SK-N-MC (cell line): ENCODE results near the gene TREML2.

Experiments
- DNase-seq: peaks from one replicate; pipeline ENCODE4 v3.0.0-alpha.2; 2011; ENCODE audit warnings: low read depth, low spot score
- H3K27ac ChIP-seq: fragments of 200-600 bp; sonication (generic); 2 replicates; pipeline ENCODE4 v1.5.1; 2016; ENCODE audit warnings: mixed run types
- H3K36me3 ChIP-seq: fragments of 200-600 bp; sonication (generic); 2 replicates; pipeline ENCODE4 v1.6.1; 2017; ENCODE audit warnings: antibody characterized with exemption, low read length, mixed read lengths; ENCODE audit not compliant: insufficient read depth
- H3K4me3 ChIP-seq: fragments of 200-600 bp; sonication (generic); 2 replicates; pipeline ENCODE4 v1.5.1; 2016
- H3K9ac ChIP-seq: fragments of 200-600 bp; sonication (generic); 2 replicates; pipeline ENCODE4 v1.8.0; 2017; ENCODE audit warnings: mixed run types, mixed read lengths; ENCODE audit not compliant: insufficient read length
- H3K9me3 ChIP-seq: fragments of 200-600 bp; sonication (generic); 2 replicates; pipeline ENCODE4 v1.6.1; 2017; ENCODE audit warnings: low read depth, mild to moderate bottlenecking, antibody characterized with exemption, low read length, moderate library complexity, mixed read lengths
- EZH2 ChIP-seq: fragments of 200-600 bp; sonication (generic); IDR thresholded peaks from one replicate; pipeline ENCODE4 v1.6.1; 2017; ENCODE audit warnings: antibody characterized with exemption
- FOXP2 ChIP-seq: optimal IDR thresholded peaks from 2 replicates; pipeline ENCODE3; 2011; ENCODE audit warnings: mild to moderate bottlenecking, moderate library complexity; ENCODE audit not compliant: insufficient read depth; ENCODE audit errors: extremely low read length, control extremely low read depth
- POLR2AphosphoS5 ChIP-seq: IDR thresholded peaks from 2 replicates; pipeline ENCODE4 v1.6.1; 2012; ENCODE audit warnings: mild to moderate bottlenecking, low read depth, low read length, borderline replicate concordance

The TREML2 gene

GRCh38 chr6:41229721-41230120, 28.8 kb upstream of the TREML2 start:
- no peak overlapping the region for H3K27ac ChIP-seq
- no peak for DNase-seq
- no peaks in the 10 kb centered on the region for H3K9me3 ChIP-seq
- no peak overlapping the region for H3K9ac ChIP-seq
- H3K36me3 ChIP-seq = no peaks in the 10 kb centered on the region
- TF ChIP-seq EZH2 (no peak), FOXP2 (no peak), POLR2AphosphoS5 (no peak)
- no peak overlapping the region for H3K4me3 ChIP-seq

- Histone ChIP-seq H3K9me3 (no peaks in the 10 kb centered on the region), H3K9ac (no peak overlapping the region), H3K36me3 (no peaks in the 10 kb centered on the region), H3K4me3 (no peak overlapping the region), H3K27ac (no peak overlapping the region)
- no peak for DNase-seq
- no peak for TF ChIP-seq FOXP2
- TF ChIP-seq EZH2 = no peak
- no peak for TF ChIP-seq POLR2AphosphoS5
These were observed 27.7 kb upstream of the TREML2 start for GRCh38 chr6:41228616-41229015.

- no peaks in the 10 kb centered on the region for H3K9me3 ChIP-seq
- H3K9ac ChIP-seq = no peak within 1 kb of the TSS
- no peak for TF ChIP-seq POLR2AphosphoS5
- TF ChIP-seq EZH2 = no peak
- TF ChIP-seq FOXP2 = no peak
- DNase-seq = no peak
- H3K4me3 ChIP-seq = no peak within 1 kb of the TSS
- no peaks in the 10 kb centered on the region for H3K36me3 ChIP-seq
- no peak within 1 kb of the TSS for H3K27ac ChIP-seq
These were observed 27.1 kb upstream of the TREML2 start, which contains the start of gene TREML4 for GRCh38 chr6:41228096-41228495. Gene TREML4 (plus strand): TSS chr6:41228349. CDS start chr6:41228428, 79 bp downstream.

GRCh38 chr6:41226752-41227151, 25.8 kb upstream of the TREML2 start:
- no peak for TF ChIP-seq POLR2AphosphoS5
- no peak for TF ChIP-seq EZH2
- TF ChIP-seq FOXP2 = no peak
- Histone ChIP-seq H3K9me3 (no peaks in the 10 kb centered on the region), H3K4me3 (no peak overlapping the region), H3K36me3 (no peaks in the 10 kb centered on the region), H3K27ac (no peak overlapping the region), H3K9ac (no peak overlapping the region)
- DNase-seq = no peak

GRCh38 chr6:41224800-41225199, 23.9 kb upstream of the TREML2 start:
- H3K36me3 ChIP-seq = no peaks in the 10 kb centered on the region
- no peak overlapping the region for H3K27ac ChIP-seq

GRCh38 chr6:41222513-41222912, 21.6 kb upstream of the TREML2 start:
- Histone ChIP-seq H3K4me3 (no peak overlapping the region), H3K36me3 (no peaks in the 10 kb centered on the region), H3K9ac (no peak overlapping the region), H3K9me3 (no peaks in the 10 kb centered on the region; the same call in 1 of the 2 replicates), H3K27ac (no peak overlapping the region)
- DNase-seq = no peak
- TF ChIP-seq FOXP2 = no peak
- TF ChIP-seq POLR2AphosphoS5 = no peak
- TF ChIP-seq EZH2 = no peak

More at GRCh38 chr6:41224800-41225199, 23.9 kb upstream of the TREML2 start:
- H3K9me3 ChIP-seq = no peaks in the 10 kb centered on the region; the same call in 1 of the 2 replicates
- H3K9ac ChIP-seq = no peak overlapping the region
- TF ChIP-seq POLR2AphosphoS5 (no peak), EZH2 (no peak), FOXP2 (no peak)
- no peak overlapping the region for H3K4me3 ChIP-seq
- no peak for DNase-seq

GRCh38 chr6:41222045-41222444, 21.1 kb upstream of the TREML2 start:
- Histone ChIP-seq H3K9ac (no peak overlapping the region), H3K9me3 (no peaks in the 10 kb centered on the region; the same call in 1 of the 2 replicates)

GRCh38 chr6:41216616-41217015, 15.7 kb upstream of the TREML2 start:
- Histone ChIP-seq H3K36me3 (no peaks in the 10 kb centered on the region), H3K4me3 (no peak overlapping the region), H3K9me3 (no peaks in the 10 kb centered on the region; the same call in 1 of the 2 replicates), H3K27ac (no peak overlapping the region), H3K9ac (no peak overlapping the region)
- DNase-seq = no peak
- TF ChIP-seq EZH2 = no peak
- TF ChIP-seq POLR2AphosphoS5 = no peak
- TF ChIP-seq FOXP2 = no peak

More at GRCh38 chr6:41222045-41222444, 21.1 kb upstream of the TREML2 start:
- no peak for TF ChIP-seq EZH2
- no peak for TF ChIP-seq POLR2AphosphoS5
- TF ChIP-seq FOXP2 = no peak
- Histone ChIP-seq H3K27ac (no peak overlapping the region), H3K4me3 (no peak overlapping the region), H3K36me3 (no peaks in the 10 kb centered on the region)
- no peak for DNase-seq

GRCh38 chr6:41215777-41216176, 14.8 kb upstream of the TREML2 start:
- TF ChIP-seq EZH2 (no peak), FOXP2 (no peak), POLR2AphosphoS5 (no peak)
- Histone ChIP-seq H3K9ac (no peak overlapping the region), H3K4me3 (no peak overlapping the region), H3K36me3 (no peaks in the 10 kb centered on the region), H3K9me3 (no peaks in the 10 kb centered on the region; the same call in 1 of the 2 replicates), H3K27ac (no peak overlapping the region)
- no peak for DNase-seq
